GM19023 (cell line): Measurements from ENCODE around the gene BANP.

Experiments
- ATAC-seq: cut with Tn5 transposase; IDR thresholded peaks from one replicate; pipeline ENCODE4 v1.9.1; 2021; ENCODE audit warnings: mild to moderate bottlenecking, moderate library complexity; ENCODE audit not compliant: unreplicated experiment

Gene BANP

DNA sequence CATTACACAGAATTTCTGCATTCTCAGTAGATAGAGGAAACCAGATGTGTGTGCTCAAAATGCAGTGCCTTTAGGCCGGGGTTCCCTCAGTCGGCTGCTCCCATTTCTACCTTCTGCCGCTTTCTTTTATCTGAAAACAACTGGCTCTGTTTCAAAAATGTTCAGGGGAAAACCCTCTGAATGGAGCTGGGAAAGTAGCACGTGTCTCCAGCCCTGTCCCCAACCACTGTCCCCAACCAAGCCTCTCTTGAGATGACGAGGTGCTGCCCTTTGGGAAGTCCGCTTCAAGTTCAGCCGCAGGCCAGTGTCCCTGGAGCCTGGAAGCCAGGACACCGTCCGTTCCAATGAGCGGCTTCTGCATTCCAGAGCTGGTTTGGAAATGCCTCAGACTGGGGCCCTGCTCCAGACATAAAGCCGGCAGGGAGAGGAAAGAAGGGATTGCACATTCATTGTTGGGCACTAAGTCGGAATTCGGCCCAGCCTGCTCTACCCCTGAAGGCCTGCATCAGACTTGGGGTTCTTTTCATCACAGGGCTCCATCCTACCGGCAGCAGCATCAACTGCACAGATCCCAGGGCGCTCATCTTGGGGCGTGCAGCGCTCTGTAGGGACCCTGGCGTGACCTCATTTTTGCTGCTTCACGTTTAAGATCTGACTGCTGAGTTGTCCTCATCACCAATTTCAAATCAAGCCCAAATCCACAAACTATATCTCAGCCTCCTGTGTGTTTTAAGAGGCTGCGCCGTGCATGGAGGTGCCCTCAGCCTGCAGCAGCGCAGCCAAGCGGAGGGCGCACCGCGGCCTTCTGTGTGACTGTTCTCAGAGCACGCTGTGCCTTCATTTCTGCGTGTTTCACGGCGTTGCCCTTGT, 111.3 kb downstream of the BANP start:
- no peak for ATAC-seq

DNA sequence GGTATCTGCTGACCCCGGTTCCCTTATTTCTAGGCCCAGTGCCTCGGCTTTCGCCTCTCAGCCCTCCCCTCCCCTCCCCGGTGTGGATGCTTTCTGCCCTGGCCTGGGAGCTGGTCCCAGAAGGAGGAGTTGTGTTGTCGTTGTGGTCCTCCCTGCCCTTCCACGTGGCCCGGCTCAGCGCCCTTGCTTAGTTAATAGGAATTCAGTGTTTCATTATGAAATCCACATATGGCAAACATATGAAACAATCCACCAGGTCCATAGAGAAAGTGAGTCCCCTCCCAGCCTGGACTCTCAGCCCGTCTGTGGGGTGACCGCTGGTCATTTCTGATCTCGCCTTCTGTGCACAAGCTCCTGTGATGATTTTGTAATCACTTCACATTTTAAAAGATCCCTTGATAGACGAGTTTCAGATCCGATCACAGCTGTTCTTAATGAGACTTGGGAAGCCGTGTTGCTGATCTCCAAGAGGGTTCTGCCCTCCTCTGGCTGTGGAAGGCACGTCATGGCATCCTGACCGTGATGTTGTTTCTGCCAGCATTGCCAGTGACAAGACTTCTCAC, 112.1 kb downstream of the BANP start:
- no peak for ATAC-seq

DNA sequence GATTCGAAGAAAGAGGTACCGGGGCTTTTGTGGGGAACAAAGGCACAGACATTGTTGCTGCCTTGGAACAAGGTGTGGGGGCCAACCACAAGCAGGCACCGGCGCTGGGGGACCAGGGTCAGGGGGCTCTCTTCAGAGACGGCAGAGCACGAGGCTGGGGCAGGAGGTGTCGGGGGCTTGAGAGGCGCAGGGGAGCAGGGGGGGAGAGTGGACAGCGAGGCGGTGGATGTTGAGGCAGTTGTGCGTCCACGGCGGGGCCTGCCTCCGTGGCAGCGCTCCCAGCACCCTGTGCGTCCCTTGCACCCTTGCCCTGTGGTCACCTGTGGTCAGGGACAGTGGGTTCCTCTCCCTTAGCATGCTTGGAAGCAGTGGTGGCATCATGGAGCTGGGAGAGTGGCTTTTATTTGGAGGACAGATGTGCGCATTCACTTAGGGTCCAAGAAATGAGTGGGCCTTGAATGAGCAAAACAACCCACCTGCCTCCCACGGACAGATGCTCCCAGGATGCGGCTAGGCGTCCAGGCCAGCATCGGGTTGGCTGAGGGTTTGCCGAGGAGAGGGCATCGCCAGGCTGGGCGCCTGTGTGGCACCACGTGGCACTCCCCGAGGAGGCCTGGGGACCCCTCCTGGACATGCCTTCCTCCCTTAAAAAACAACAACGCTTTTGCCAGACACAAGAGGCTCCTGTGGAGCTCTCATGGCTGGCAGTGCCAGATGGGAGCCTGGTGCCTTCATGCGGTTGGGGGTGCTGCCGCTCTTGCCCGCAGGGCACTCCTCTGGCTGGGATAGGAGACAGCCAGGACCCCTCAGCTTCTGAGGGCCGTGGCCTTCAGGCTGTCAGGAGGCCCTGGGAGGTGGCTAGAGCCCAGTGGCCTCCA, 113.0 kb downstream of the BANP start:
- no peak for ATAC-seq

DNA sequence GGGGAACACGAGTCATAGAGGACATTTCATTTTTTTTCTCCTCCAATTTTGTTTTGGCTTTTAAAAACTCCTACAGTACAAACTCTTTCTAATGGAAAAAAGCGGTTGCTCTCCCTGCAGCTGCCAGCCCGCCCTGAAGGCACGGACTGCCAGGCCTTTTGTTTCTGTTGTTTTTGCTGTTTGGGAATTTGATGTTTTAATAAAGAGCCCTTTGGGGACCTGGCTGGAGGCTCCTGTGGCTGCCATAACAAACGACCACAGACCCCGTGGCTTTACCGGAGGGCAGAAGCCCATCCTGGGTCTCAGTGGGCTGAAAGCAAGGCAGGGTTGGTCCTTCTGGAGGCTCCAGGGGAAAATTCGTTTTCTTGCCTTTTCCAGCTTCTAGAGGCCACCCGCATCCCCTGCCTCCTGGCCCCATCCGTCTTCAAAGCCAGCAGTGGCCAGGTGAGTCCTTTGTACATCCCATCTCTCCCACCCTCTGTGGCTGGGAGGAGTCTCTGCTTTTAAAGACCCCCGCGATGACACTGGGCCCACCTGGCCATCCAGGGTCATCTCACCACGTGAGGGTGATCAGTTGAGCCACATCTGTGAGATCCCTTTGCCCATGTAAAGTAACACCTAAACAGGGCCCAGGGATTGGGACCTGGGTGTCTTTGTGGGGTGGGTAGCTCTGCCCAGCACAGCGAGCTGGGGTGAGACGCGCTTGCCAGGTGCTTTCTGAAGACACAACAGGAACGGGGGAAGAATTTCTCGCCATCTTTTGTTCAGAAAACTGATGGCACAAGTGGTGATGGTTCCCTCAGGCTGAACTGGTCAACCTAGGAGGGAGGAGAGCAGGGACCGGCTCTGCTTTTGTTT, 113.9 kb downstream of the BANP start:
- ATAC-seq, result no peak

DNA sequence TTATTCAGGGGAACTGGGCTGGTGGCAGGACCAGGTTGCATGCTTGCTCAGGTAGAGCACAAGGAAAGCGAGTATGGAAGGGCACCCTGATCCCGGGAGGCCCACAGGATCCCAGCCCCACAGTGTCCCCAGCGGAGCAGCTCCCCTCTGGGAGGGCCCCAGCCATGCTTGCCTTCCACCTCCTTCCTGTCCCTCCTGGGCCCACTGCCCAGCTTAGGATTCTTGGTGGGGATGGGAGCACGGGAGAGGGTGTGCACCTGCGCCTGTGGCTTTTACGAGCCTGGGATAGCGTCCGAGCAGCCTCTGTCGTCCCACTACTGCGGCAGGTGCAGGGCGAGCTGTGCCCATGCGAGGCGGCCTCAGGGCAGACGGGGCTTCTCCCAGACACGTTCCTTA, 114.5 kb downstream of the BANP start:
- ATAC-seq, result no peak

DNA sequence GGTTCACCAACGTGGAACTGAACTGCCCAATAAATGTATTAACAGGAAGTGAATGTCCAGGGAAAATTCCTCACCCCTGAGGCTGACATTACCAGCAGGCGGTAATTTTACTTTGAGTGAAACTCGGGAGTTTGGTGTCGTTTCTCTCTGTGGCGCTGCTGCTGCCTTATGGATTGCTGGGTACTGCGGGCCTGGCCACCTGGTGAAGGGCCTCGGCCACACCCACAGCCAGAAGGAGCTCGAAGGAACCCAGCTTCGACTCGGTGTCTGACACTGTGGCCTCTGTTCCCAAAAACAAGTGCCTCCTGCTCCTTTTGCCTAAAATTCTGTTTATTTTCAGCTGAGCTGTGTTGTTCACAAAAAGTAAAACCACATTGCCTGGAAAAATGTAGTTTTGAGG, 115.0 kb downstream of the BANP start:
- no peak for ATAC-seq

DNA sequence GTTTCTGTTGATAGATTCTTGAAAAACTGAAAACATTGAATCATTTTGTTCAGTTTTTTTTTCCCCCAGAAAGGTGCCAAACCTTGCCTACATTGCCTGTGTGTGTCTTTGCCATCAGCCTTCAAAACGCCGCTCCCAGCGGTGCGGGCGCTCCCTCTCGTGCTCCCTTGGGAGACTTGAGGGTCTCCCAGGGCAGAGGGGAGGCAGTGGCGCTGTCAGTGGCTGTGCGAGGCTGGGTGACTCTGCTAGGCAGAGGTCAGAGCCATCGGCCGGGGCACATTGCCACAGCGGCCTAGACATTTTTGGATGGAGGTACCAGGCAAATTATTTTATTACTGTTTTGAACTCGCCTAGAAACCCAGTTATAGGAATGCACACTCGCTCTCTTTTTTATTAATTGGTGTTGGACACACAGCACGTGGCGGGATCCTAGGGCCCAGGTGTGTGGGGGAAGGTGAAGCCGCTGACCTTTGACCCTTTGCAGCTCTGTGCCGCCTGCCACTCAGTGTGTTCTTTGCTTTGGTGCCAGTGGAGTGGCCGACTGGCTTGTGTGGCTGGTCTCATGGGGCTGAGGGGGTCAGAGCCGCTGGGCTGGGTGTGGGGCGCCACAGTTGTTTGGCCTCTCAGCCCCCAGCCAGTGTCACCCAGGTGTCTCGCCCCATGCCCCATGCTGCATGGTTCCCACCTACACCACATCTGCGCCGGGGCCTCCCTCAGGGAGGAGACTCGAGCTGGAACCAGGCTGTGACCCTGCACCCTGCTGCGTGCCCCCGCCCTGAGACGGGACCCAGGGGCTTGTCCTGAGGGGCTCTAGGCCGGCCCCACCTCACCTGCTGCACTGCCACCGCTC, 115.7 kb downstream of the BANP start:
- ATAC-seq, result no peak

DNA sequence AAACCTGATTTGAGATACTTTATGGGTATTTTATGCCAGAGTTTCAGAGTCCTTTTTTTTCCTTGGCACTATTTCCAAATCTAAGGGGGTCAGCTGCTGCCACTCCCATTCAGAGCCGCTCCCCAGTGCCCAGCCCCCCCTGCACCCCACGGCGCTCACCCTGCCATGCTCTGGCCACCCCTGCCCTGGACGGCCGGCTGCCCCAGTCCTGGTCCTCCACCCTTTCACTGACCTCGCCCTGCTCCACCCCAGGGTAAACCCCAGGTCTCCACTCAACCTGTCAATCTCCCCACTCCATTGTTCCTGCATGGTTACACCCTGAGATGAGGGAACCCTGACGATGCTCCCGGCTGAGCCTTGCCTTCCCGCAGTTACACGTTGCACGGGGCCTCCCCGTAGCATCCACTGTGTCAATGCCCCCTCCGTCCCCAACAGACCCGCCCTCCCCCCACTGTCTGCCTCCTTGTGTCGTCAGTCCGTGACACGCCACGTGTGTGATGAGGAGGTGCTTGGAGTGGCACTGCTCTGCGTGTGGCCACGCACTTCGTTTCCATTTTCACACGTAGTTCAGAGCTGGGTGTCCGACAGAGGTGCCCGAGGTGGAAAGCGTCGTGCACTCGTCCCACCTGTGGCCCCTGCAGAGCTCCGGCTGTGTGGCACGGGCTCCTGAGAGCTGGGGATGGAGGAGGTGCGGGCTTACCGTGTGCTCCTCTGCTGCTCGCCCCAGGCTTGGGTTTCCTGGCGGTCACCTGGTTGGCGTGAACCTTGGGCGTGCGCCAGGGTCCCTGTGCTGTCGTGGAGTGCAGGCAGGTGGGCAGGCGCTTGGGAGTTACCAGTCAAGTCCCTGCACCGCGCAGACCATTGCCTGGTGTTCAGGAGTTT, 116.5 kb downstream of the BANP start:
- ATAC-seq, result no peak

DNA sequence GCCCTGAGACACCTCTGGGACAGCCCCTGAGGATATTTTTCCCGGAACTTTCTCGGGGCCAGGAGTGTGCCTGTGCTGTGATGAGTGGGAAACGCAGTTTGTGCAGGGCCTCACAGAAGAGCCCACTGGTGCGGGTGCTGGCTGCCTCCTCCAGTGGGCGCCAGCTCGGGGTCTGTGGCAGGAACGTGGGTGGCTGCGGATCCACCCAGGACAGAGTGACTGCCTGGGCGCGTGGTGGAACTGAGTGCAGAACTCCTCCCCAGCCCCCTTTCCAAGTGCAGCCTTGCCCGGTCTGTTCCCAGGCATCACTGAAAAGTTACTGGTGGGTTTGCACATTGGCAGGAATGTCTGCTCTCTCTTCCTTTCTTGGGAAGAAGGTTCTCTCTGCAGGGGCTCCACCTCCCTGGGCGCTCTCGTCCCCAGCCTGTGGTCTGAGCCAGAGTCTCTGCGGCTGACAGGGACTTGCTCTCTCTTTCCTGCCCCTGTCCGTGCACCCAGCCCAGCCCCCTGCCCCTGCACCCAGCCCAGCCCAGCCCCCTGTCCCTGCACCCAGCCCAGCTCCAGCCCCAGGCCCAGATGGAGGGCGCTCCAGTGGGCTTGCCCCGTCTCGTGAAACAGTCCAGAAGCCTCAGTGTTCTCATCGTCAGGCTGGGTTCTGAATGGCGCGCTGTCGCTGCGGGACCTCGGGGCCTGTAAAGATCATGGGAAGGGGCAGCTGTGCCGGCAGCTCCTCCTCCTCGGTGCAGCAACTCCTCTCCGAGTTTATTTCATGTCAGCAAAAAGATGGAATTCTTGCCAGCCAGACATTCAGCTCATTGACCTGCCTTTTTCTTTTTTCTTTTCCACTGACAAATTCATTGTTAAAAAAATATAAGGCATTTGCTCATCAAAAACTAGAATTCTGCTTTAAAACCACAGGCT, 117.5 kb downstream of the BANP start:
- ATAC-seq, result no peak

DNA sequence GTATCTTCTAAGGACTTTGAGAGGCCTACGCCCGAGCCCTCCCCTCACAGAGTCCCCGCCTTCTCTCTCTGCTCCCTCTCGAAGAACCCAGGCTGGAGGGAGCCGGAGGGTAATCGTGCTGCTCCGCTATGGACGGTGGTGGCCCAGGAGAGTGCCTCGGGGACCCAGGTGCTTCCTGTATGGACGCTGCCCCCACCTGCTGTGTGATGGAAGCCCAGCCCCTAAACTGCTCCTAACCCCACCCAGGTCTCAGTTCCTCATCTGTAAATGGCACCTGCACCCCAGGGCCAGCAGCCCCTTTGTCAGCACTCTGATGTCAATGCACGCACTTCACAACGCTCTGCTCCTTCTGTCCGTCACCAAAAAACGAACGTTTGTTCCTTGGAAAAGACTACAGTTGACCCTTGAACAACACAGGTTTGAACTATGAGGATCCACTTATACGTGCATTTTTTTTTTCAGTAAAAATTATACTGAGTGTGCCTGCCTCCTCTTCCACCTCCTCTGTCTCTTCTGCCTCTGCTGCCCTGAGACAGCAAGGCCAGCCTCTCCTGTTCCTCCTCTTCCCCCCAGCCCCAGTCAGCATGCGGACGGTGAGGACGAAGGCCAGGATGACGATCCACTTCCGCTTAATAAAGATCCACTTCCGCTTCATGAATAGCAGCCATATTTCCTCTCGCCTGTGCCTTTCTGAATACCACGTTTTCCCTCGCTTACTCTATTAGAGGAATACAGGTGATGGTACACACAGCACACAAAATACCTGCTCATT, 118.3 kb downstream of the BANP start:
- peak; percentile 90 for ATAC-seq

DNA sequence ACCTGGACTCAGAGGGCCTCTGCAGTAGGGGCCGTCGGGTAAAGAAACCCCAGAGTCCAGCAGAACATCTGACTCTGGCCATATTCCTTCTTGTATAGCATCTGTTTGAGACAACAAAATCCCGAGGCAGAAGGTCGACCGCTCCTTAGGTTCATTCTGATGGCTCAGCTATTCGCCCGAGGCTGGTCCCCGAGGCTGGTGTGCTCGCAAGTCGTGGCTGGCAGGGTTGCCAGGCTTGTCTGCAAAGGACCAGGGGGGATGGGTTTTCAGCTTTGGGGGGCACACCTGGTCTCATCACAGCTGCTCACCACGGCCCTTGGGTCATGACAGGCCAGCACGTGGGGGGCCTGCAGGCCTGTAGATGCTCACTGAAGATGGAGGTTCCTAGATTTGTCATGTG, 119.1 kb downstream of the BANP start:
- no peak for ATAC-seq

DNA sequence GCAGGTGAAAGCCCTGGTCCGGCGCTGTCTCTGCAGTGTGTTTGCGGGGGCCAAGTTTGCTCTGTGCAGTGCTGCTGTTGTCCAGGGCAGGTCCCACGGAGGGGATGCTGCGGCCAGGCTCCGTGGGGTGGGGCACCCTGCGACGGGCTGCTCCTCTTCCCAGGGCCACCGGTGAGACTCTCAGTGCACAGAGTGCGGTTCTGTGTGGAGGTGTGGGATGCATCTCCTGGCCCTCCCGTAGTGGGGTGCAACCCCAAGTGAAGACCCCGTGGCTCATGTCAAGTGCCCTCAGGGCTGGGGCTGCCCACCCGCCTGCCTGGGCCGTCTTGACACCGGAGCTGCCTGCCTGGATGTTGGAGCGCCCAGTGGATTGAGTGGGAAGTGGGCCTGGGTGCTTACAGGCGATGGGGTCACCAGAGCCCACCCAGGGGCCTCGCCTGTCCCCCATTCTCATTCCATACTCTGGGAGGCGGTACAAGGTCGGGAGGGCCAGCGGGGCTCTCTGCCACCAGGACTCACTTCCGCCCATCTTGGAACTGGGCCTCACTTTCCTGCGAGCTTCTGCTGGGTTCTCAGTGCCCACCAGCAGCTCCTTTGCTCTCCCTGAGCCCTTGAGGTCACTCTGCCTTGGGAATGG, 119.9 kb downstream of the BANP start:
- no peak for ATAC-seq

DNA sequence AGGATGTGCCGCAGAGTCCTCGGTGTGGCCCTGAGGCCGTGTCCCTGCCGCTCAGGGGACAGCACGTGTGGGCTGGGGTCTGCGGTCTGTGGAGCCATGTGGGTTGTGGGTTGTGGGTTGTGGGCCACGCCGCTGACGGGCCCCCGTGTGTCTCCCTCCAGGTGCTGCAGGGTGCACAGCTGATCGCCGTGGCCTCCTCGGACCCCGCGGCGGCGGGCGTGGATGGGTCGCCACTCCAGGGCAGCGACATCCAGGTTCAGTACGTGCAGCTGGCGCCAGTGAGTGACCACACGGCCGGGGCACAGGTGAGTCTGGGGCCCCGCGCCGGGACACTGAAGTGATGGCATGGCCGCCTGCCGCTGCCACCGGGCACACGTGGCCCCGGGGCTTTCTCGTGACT, 120.7 kb downstream of the BANP start:
- ATAC-seq, result no peak

DNA sequence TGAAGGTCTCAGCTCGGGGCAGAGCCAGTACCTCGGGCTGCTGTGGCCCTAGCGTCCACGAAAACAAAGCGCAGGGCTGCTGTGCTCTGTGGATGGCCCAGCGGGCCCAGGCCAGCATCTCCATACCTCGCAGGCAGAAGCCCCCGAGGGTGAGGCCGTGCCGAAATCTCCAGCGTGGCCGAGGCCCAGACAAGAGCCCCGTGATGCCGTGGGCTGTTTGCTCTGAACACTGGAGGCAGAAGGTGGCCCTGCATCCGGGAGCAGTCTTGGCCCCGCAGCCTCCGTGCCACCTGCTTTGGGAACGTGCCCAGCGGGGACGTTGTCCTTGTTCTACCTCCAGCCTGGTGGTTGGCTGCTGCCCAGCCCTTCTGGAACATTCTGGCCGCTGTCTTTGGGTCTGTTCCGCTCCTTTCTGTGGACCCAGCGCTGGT, 121.4 kb downstream of the BANP start:
- ATAC-seq, result no peak

DNA sequence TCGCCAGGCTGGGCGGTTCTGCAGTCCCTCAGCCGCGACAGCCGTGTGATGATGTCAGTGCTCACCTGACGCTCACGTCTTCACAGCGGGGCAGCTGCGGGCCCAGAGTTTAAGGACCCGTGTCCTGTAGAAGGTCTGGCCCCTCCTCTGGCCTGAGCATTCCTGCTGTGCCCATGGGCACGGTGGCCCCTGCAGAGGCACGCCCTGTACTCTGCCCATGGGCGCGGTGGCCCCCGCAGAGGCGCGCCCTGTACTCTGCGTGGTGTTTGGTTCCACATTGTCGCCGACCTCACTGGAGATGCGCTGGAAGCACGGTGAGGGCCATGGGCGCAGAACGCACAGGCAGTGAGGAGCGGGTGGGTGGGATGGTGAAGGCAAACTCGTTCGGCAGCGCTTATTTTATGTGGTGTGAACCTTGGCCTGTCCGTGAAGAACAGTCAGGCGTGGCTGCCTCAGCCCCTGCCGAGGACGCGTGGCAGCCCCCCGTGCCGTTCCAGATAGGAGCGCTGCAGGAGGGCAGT, 122.0 kb downstream of the BANP start:
- ATAC-seq, result no peak

DNA sequence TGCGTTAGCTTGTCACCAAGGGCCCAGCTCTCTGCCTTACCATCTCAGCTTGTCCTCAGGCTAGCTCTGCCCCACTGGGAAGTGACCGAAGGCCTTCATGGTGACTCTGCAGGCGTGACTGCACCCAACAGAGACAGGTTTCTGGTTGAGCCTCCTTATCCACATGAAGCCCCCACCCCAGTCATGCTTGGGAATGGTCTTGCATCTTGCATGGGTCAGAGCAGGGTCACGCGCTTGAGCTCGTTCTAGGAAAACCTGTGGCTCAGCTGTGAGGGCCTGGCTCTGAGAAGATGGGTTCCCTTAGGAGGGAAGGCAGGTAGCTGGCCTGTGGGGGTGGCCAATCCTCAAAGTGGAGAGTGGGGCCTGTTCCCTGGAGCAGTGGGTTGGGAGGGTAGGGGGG, 122.8 kb downstream of the BANP start:
- ATAC-seq, result no peak
